ENCODE results near the gene SMAD5. TPM values are rescaled to one million over a fixed set of nuclear protein-coding genes. Genes with fewer than 3 reads are reported as not detected.

Gene SMAD5
- total and polyA plus RNA-seq, 2 of the 8 experiments (the other 6 are each of a cell fraction or from before 2014, with no cell fraction given), result 30.2 to 60.5 TPM

GRCh38 chr5:136104306-136104965 is 28.2 kb upstream of the SMAD5 start:
- Histone ChIP-seq H3K27me3 (replicated peaks in 1 of 4; ENCODE audit: control insufficient read depth in 3 of 4, extremely low read depth in 1 of 4, insufficient read depth in 3 of 4, low read length in 3 of 4) (no peaks in the 10 kb centered on the region; a peak in 1 of 7 replicates), H3K18ac (ENCODE audit: extremely low read depth, low read length) (peak overlapping the region; percentile 51; the same call in 1 of the 2 replicates), H3K4me3 (ENCODE audit: extremely low read depth in 1 of 4, insufficient read depth in 2 of 4, low read depth in 3 of 4, low read length in 4 of 4) (no peak overlapping the region), H3K4me1 (replicated peaks in 1 of 4; ENCODE audit: control insufficient read depth in 3 of 4, insufficient read depth in 4 of 4, low read length in 3 of 4) (peaks cover 0 to 9% (median 0%) of the 10 kb centered on the region in 4 experiments; a peak in 2 of 7 replicates), H4K5ac (ENCODE audit: insufficient read length, low read depth, low read length) (no peak overlapping the region), H2AK5ac (ENCODE audit: low read depth, low read length) (no peak overlapping the region), H3K23me2 (ENCODE audit: low read depth, low read length) (no peaks in the 10 kb centered on the region), H2AFZ (ENCODE audit: low read length) (peak overlapping the region; percentile 88), H2BK20ac (ENCODE audit: low read length) (no peak overlapping the region), H2BK5ac (ENCODE audit: low read depth, low read length) (no peak overlapping the region), H3K9ac (replicated peaks in 1 of 4; ENCODE audit: extremely low read depth in 1 of 4, low read depth in 3 of 4, low read length in 3 of 4) (no peak overlapping the region), H2BK120ac (replicated peaks; ENCODE audit: low read depth, low read length) (no peak overlapping the region), H4K91ac (replicated peaks; ENCODE audit: insufficient read length, low read length) (no peak overlapping the region), H2BK12ac (ENCODE audit: low read depth, low read length) (no peak overlapping the region), H3K4ac (replicated peaks; ENCODE audit: insufficient read length, low read depth, low read length) (no peak overlapping the region), H3K4me2 (ENCODE audit: insufficient read depth in 1 of 2, low read depth in 2 of 2, low read length in 2 of 2) (no peak overlapping the region), H4K20me1 (replicated peaks in 1 of 2; ENCODE audit: control insufficient read depth in 1 of 2, insufficient read depth in 2 of 2, low read length in 2 of 2) (no peaks in the 10 kb centered on the region), H3K79me2 (ENCODE audit: control insufficient read depth in 1 of 2, insufficient read depth in 2 of 2, low read length in 2 of 2) (no peaks in the 10 kb centered on the region), H3K36me3 (ENCODE audit: control insufficient read depth in 2 of 4, insufficient read depth in 4 of 4, low read length in 3 of 4) (no peaks in the 10 kb centered on the region), H3K9me3 (ENCODE audit: insufficient read depth in 2 of 2, low read depth in 1 of 2, low read length in 1 of 2) (no peaks in the 10 kb centered on the region), H3K23ac (ENCODE audit: insufficient read length) (no peak overlapping the region), H4K8ac (ENCODE audit: extremely low read depth, insufficient read depth, low read length) (no peak overlapping the region), H3K56ac (replicated peaks; ENCODE audit: insufficient read length, low read depth, low read length) (no peak overlapping the region), H2BK15ac (ENCODE audit: low read length) (no peak overlapping the region; the same call in 1 of the 2 replicates), H3K27ac (ENCODE audit: low read depth, low read length) (no peak overlapping the region), H3K14ac (ENCODE audit: insufficient read length) (no peak overlapping the region), H3K79me1 (ENCODE audit: low read depth, low read length) (no peaks in the 10 kb centered on the region)
- CTCF ChIA-PET (ENCODE audit: partially characterized antibody), result interaction anchor here (0.6 to 1.6 kb wide), 7 partner anchors 22 to 534 kb away, joined by 3 to 7 read pairs (median 3); no protein-coding TSS in a partner anchor
- WGBS, 2 experiments (ENCODE audit: extremely low coverage in 1 of 2, insufficient coverage in 1 of 2, insufficient read length in 1 of 2, insufficient replicate concordance in 2 of 2, low coverage in 1 of 2, low lambda C conversion rate in 2 of 2, missing lambda C conversion rate in 1 of 2), result 68% methylated on average over 8 of the region's 8 CpGs; no CpG with 5 or more reads in 1 of the 2 experiments
- TF ChIP-seq SP4 (IDR thresholded peaks at IDR 0.05; ENCODE audit: low read length), result no peak
- no peak for TF ChIP-seq EZH2 (IDR thresholded peaks at IDR 0.05; ENCODE audit: low read depth, low read length, severe bottlenecking)
- TF ChIP-seq TBP (IDR thresholded peaks at IDR 0.05; ENCODE audit: low read depth, low read length), result no peak
- no peak for TF ChIP-seq CBX8 (IDR thresholded peaks at IDR 0.05; ENCODE audit: borderline replicate concordance, low read depth, low read length)
- POLR2A ChIA-PET (ENCODE audit: partially characterized antibody), result interaction anchor here (0.8 kb wide), 1 partner anchor 12 kb away, joined by 3 read pairs; no protein-coding TSS in a partner anchor
- FAIRE-seq (no peak), DNase-seq (ENCODE audit: low read depth in 1 of 2, low spot score in 2 of 2) (no peak)

Measured in H1 (cell line).